Cardiac muscle cell (in vitro differentiated cells and primary cell): Measurements from ENCODE around the gene NUF2. TPM values are rescaled to one million over a fixed set of nuclear protein-coding genes. Genes with fewer than 3 reads are reported as not detected.
"Not testable (repeated sequence)": the region's sequence is repeated elsewhere in the genome, so short reads cannot be mapped to it uniquely, and the experiment has no call there.

Source experiments
- DNase-seq, 2 donors: peaks; one replicate each; pipeline versions ENCODE4 v3.0.0 to v3.0.0-alpha.2; 2010 to 2017; ENCODE audit warnings: low read depth in 1 of 2, low spot score in 1 of 2
- H3K27ac ChIP-seq: fragments of 200-600 bp; sonication (generic); 2 replicates; pipeline ENCODE4 v1.5.1; 2016
- H3K27me3 ChIP-seq: fragments of 200-600 bp; sonication (generic); 2 replicates; pipeline ENCODE4 v1.6.0; 2016; ENCODE audit warnings: control low read depth
- H3K36me3 ChIP-seq: fragments of 200-600 bp; sonication (generic); 2 replicates; pipeline ENCODE4 v1.5.1; 2016; ENCODE audit warnings: control low read depth
- H3K4me1 ChIP-seq: fragments of 200-600 bp; sonication (generic); 2 replicates; pipeline ENCODE4 v1.8.1; 2017; ENCODE audit warnings: low read depth, mild to moderate bottlenecking, mixed run types
- H3K4me3 ChIP-seq: fragments of 200-600 bp; sonication (generic); 2 replicates; pipeline ENCODE4 v1.5.1; 2016; ENCODE audit warnings: mild to moderate bottlenecking
- H3K9me3 ChIP-seq: fragments of 200-600 bp; sonication (generic); 2 replicates; pipeline ENCODE4 v1.5.1; 2017; ENCODE audit warnings: low read depth, mild to moderate bottlenecking, control low read depth
- CTCF ChIP-seq: IDR thresholded peaks from 2 replicates; pipeline ENCODE4 v1.5.1; 2012; ENCODE audit warnings: low read depth, mild to moderate bottlenecking, low read length
- polyA plus RNA-seq: library from polyadenylated mRNA; unstranded; fragments of >200 nt; fragmentation: Nextera tagmentation; extraction: Ambion mirVana; gene quantifications from 2 replicates; pipeline ENCODE4 v1.2.1, GENCODE V29; 2016
- total RNA-seq: library from RNA; depleted of rRNA; stranded (reverse); fragments of >200 nt; gene quantifications from 2 replicates; pipeline ENCODE4 v1.2.3, GENCODE V29; 2016

Gene NUF2
- total and polyA plus RNA-seq, 2 experiments from 2014 or later = 7.6 to 33.7 TPM

- no peaks in the 10 kb centered on the region for H3K27me3 ChIP-seq
- no peak for TF ChIP-seq CTCF
Measured at GRCh38 chr1:163308811-163309210, 12.9 kb upstream of the NUF2 start.

GRCh38 chr1:163315773-163316374 is 5.9 kb upstream of the NUF2 start:
- DNase-seq = peak; percentile 62 to 74
- Histone ChIP-seq H3K9me3 (no peaks in the 10 kb centered on the region), H3K27ac (no peak overlapping the region), H3K4me1 (no peaks in the 10 kb centered on the region), H3K36me3 (no peaks in the 10 kb centered on the region), H3K4me3 (no peak overlapping the region), H3K27me3 (no peaks in the 10 kb centered on the region)
- TF ChIP-seq CTCF = peak; percentile 57

More at GRCh38 chr1:163308811-163309210, 12.9 kb upstream of the NUF2 start:
- Histone ChIP-seq H3K4me3 (no peak overlapping the region), H3K9me3 (no peaks in the 10 kb centered on the region), H3K36me3 (no peaks in the 10 kb centered on the region), H3K27ac (no peak overlapping the region), H3K4me1 (no peaks in the 10 kb centered on the region)
- DNase-seq = no peak

GRCh38 chr1:163320891-163321290 is 863 bp upstream of the NUF2 start:
- no peak overlapping the region for H3K27ac ChIP-seq

GRCh38 chr1:163323339-163323738 is 1.6 kb downstream of the NUF2 start:
- H3K36me3 ChIP-seq, H3K9me3 ChIP-seq, DNase-seq, H3K4me1 ChIP-seq, H3K27ac ChIP-seq, H3K27me3 ChIP-seq: not testable (repeated sequence)
- peak overlapping the region; percentile 60 for H3K4me3 ChIP-seq

More at GRCh38 chr1:163320891-163321290, 863 bp upstream of the NUF2 start:
- H3K4me1 ChIP-seq = no peaks in the 10 kb centered on the region
- no peaks in the 10 kb centered on the region for H3K36me3 ChIP-seq
- H3K4me3 ChIP-seq = peak overlapping the region; percentile 60
- H3K9me3 ChIP-seq = no peaks in the 10 kb centered on the region
- DNase-seq = no peak
- H3K27me3 ChIP-seq = no peaks in the 10 kb centered on the region
- no peak for TF ChIP-seq CTCF

- Histone ChIP-seq H3K9me3 (no peaks in the 10 kb centered on the region), H3K27ac (no peak overlapping the region), H3K4me1 (no peaks in the 10 kb centered on the region), H3K4me3 (no peak overlapping the region), H3K27me3 (no peaks in the 10 kb centered on the region), H3K36me3 (no peaks in the 10 kb centered on the region)
- no peak for DNase-seq
- TF ChIP-seq CTCF = no peak
Measured at GRCh38 chr1:163331116-163331515, 9.4 kb downstream of the NUF2 start.

- Histone ChIP-seq H3K27ac (no peak overlapping the region), H3K4me3 (no peak overlapping the region), H3K27me3 (no peaks in the 10 kb centered on the region), H3K36me3 (peaks cover 3% of the 10 kb centered on the region), H3K4me1 (no peaks in the 10 kb centered on the region), H3K9me3 (no peaks in the 10 kb centered on the region)
- no peak for DNase-seq
- TF ChIP-seq CTCF = no peak
Measured at GRCh38 chr1:163335216-163335615, 13.5 kb downstream of the NUF2 start.
